DND-41 (cell line): ENCODE measurements around the gene PES1.

ENCODE experiments used
- ATAC-seq: fragments of 200-7000 bp; cut with Tn5 transposase; 3 replicates; pipeline ENCODE4 v1.9.1; 2021; ENCODE audit warnings: low read depth; ENCODE audit not compliant: insufficient read depth
- DNase-seq: peaks from one replicate; pipeline ENCODE4 v3.0.0-alpha.2; 2020
- H2AFZ ChIP-seq: 2 replicates; pipeline ENCODE4 v1.6.0; 2012; ENCODE audit warnings: low read depth, low read length
- H3K27ac ChIP-seq: 2 replicates; pipeline ENCODE4 v1.5.1; 2012; ENCODE audit warnings: low read length, inconsistent platforms
- H3K27me3 ChIP-seq: fragments of 200-600 bp; sonication (generic); 2 replicates; pipeline ENCODE4 v1.6.0; 2012; ENCODE audit warnings: low read length, mild to moderate bottlenecking, inconsistent platforms; ENCODE audit not compliant: insufficient read depth, poor library complexity
- H3K36me3 ChIP-seq: 2 replicates; pipeline ENCODE4 v1.5.1; 2012; ENCODE audit warnings: low read length, inconsistent platforms; ENCODE audit not compliant: insufficient read depth
- H3K4me1 ChIP-seq: 2 replicates; pipeline ENCODE4 v1.5.1; 2012; ENCODE audit warnings: mild to moderate bottlenecking, low read length; ENCODE audit not compliant: insufficient read depth
- H3K4me2 ChIP-seq: 2 replicates; pipeline ENCODE4 v1.6.0; 2012; ENCODE audit warnings: mild to moderate bottlenecking, moderate library complexity, low read length, inconsistent platforms; ENCODE audit not compliant: insufficient read depth
- H3K4me3 ChIP-seq, 2 experiments: fragments of 200-600 bp in 1 of 2; shearing (Covaris generic) in 1 of 2; 2 replicates each; pipeline ENCODE4 v1.5.1; 2012 to 2016; ENCODE audit warnings: inconsistent platforms in 2 of 2, low read length in 2 of 2, mild to moderate bottlenecking in 2 of 2, low read depth in 1 of 2, moderate library complexity in 1 of 2
- H3K79me2 ChIP-seq: 2 replicates; pipeline ENCODE4 v1.6.0; 2012; ENCODE audit warnings: low read length, inconsistent platforms; ENCODE audit not compliant: insufficient read depth
- H3K9ac ChIP-seq: 2 replicates; pipeline ENCODE4 v1.6.0; 2012; ENCODE audit warnings: low read depth, mild to moderate bottlenecking, inconsistent platforms, low read length, moderate library complexity
- H3K9me3 ChIP-seq: 2 replicates; pipeline ENCODE4 v1.5.1; 2012; ENCODE audit warnings: low read length, moderate library complexity, mild to moderate bottlenecking, inconsistent platforms; ENCODE audit not compliant: insufficient read depth, severe bottlenecking
- H4K20me1 ChIP-seq: 2 replicates; pipeline ENCODE4 v1.6.0; 2012; ENCODE audit warnings: low read length; ENCODE audit not compliant: insufficient read depth
- CTCF ChIP-seq: IDR thresholded peaks from 2 replicates; pipeline ENCODE4 v1.5.1; 2012; ENCODE audit warnings: borderline replicate concordance, low read length, moderate library complexity, mild to moderate bottlenecking; ENCODE audit not compliant: poor library complexity, severe bottlenecking; ENCODE audit errors: extremely low read depth
- EZH2 ChIP-seq: IDR thresholded peaks from 3 replicates; pipeline ENCODE4 v1.6.1; 2012; ENCODE audit warnings: borderline replicate concordance, low read depth, mild to moderate bottlenecking, moderate library complexity, low read length, inconsistent platforms; ENCODE audit not compliant: severe bottlenecking

The PES1 gene

DNA sequence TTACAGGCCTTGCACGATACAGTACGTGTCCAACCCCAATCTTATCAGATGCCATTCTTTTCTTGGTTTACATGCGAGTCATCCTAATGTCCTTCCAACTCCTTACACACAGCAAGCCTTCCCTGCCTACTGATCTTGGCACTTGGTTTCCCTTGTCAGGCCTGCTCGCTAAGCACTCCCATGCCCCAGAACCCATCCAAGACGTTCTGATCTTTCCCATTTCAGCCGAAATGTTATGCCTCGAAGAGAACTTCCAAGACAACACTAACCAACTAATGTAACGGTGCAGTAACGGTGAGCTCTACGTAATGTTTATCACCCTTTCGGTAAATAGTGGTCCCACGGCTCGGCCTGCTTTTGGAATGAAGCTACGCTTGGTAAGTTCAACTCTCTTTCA lies 521 bp downstream of the PES1 start:
- Histone ChIP-seq H3K27me3 (no peaks in the 10 kb centered on the region), H3K36me3 (peaks cover 39% of the 10 kb centered on the region), H4K20me1 (peaks cover 24% of the 10 kb centered on the region; the same call in 1 of the 2 replicates), H3K4me2 (peak overlapping the region; percentile 88), H3K9me3 (no peaks in the 10 kb centered on the region), H3K79me2 (peaks cover 29% of the 10 kb centered on the region), H3K27ac (peak overlapping the region; percentile 97), H3K4me3 (peak overlapping the region; percentile 62 to 70), H3K9ac (peak overlapping the region; percentile 61), H2AFZ (peak overlapping the region; percentile 71), H3K4me1 (peaks cover 25% of the 10 kb centered on the region)
- ATAC-seq (no peak), DNase-seq (no peak)
- TF ChIP-seq CTCF, result no peak
- no peak for TF ChIP-seq EZH2

DNA sequence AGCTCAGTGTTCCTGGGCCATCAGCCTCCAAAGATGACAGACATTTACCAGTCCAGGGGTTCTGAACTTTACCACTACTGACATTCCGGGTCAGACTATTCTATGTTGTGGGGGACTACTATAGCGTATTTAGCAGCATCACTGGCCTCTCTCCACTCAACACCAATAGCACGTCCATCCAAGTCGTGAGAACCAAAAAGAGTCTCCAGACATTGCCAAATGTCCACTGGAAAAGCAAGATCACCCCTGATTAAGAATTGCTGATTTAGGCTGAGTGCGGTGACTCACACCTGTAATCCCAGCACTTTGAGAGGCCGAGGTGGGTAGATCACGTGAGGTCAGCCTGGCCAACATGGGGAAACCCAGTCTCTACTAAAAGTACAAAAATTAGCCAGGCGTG lies 5.3 kb downstream of the PES1 start:
- no peak for ATAC-seq
- Histone ChIP-seq H3K27me3 (no peaks in the 10 kb centered on the region), H3K27ac (no peak overlapping the region), H3K4me3 (no peak overlapping the region), H3K9me3 (no peaks in the 10 kb centered on the region), H2AFZ (no peak overlapping the region), H4K20me1 (peaks cover 54% of the 10 kb centered on the region), H3K79me2 (peaks cover 27% of the 10 kb centered on the region), H3K4me2 (no peak overlapping the region), H3K4me1 (peaks cover 21% of the 10 kb centered on the region), H3K36me3 (peaks cover 85% of the 10 kb centered on the region), H3K9ac (no peak overlapping the region)
- DNase-seq, result no peak
- TF ChIP-seq EZH2 (no peak), CTCF (no peak)

DNA sequence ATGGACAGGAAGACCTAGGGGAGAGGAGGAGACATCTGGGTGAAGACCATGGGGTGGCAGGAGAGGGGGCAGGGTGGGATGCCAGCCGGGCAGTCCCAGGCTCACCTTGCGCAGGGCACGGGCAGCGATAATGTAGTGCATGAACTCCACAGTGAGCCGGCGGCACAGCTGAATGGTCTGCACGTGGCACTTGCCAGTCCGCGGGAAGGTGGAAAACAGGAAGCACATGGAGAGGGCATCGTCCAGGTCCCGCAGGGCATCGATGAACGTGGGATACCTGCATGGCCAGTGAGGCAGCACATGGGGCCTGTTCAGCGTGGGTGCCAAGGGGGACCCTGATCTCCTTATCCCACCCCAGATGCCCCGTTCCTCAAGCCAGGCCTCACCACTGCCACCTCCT lies 7.3 kb downstream of the PES1 start:
- no peak overlapping the region for H3K4me3 ChIP-seq
- H3K27ac ChIP-seq, result no peak overlapping the region
- H2AFZ ChIP-seq, result no peak overlapping the region
- no peaks in the 10 kb centered on the region for H3K27me3 ChIP-seq
- H4K20me1 ChIP-seq, result peaks cover 41% of the 10 kb centered on the region
- H3K9me3 ChIP-seq, result no peaks in the 10 kb centered on the region
- no peak overlapping the region for H3K9ac ChIP-seq
- peaks cover 4% of the 10 kb centered on the region; the same call in 1 of the 2 replicates for H3K4me1 ChIP-seq
- no peak for TF ChIP-seq CTCF
- no peak for TF ChIP-seq EZH2
- ATAC-seq (no peak), DNase-seq (no peak)
- H3K79me2 ChIP-seq, result peaks cover 7% of the 10 kb centered on the region
- H3K36me3 ChIP-seq, result peaks cover 98% of the 10 kb centered on the region
- no peak overlapping the region for H3K4me2 ChIP-seq

- H3K79me2 ChIP-seq, result no peaks in the 10 kb centered on the region
- TF ChIP-seq EZH2 (no peak), CTCF (no peak)
- H3K4me1 ChIP-seq, result no peaks in the 10 kb centered on the region
- no peak overlapping the region for H2AFZ ChIP-seq
- H3K9me3 ChIP-seq, result no peaks in the 10 kb centered on the region
- ATAC-seq (no peak), DNase-seq (no peak)
- H3K27me3 ChIP-seq, result no peaks in the 10 kb centered on the region
- H3K4me3 ChIP-seq, result no peak overlapping the region
- H3K36me3 ChIP-seq, result peaks cover 97% of the 10 kb centered on the region
- peaks cover 35% of the 10 kb centered on the region for H4K20me1 ChIP-seq
- H3K27ac ChIP-seq, result no peak overlapping the region
- H3K9ac ChIP-seq, result no peak overlapping the region
- H3K4me2 ChIP-seq, result no peak overlapping the region
Measured at GRCh38 chr22:30582788-30583545, 8.7 kb downstream of the PES1 start.
